Suprapubic skin (tissue), 4 donors: Measurements from ENCODE around the gene RSBN1L. TPM values are rescaled to one million over a fixed set of nuclear protein-coding genes. Genes with fewer than 3 reads are reported as not detected.
"Not testable (repeated sequence)": the region's sequence is repeated elsewhere in the genome, so short reads cannot be mapped to it uniquely, and the experiment has no call there.

Source experiments
- DNase-seq, 2 donors: peaks; one replicate each; pipeline ENCODE4 v3.0.0-alpha.2; 2019; ENCODE audit warnings: low spot score in 2 of 2
- H3K27ac ChIP-seq: fragments of 200-600 bp; sonication (generic); one replicate; pipeline ENCODE4 v1.5.1; 2019
- H3K27me3 ChIP-seq: fragments of 200-600 bp; sonication (generic); one replicate; pipeline ENCODE4 v1.5.1; 2019
- H3K36me3 ChIP-seq: fragments of 200-600 bp; sonication (generic); one replicate; pipeline ENCODE4 v1.5.1; 2019
- H3K4me1 ChIP-seq: fragments of 200-600 bp; sonication (generic); one replicate; pipeline ENCODE4 v1.5.1; 2019
- H3K4me3 ChIP-seq: fragments of 200-600 bp; sonication (generic); one replicate; pipeline ENCODE4 v1.5.1; 2019; ENCODE audit warnings: mild to moderate bottlenecking
- H3K9me3 ChIP-seq: fragments of 200-600 bp; sonication (generic); one replicate; pipeline ENCODE4 v1.5.1; 2019
- CTCF ChIP-seq, 2 donors: fragments of 200-600 bp in 1 of 2; fragments of 450-650 bp in 1 of 2; sonication (generic) in 1 of 2; IDR thresholded peaks; one replicate each; pipeline ENCODE4 v1.5.1; 2016 to 2019; ENCODE audit warnings: antibody characterized with exemption in 2 of 2, mild to moderate bottlenecking in 1 of 2, moderate library complexity in 1 of 2
- EP300 ChIP-seq: sonication (generic); formaldehyde crosslinking; IDR thresholded peaks from one replicate; pipeline ENCODE4 v1.6.1; 2017; ENCODE audit warnings: antibody characterized with exemption
- POLR2A ChIP-seq, 2 donors: fragments of 450-650 bp; IDR thresholded peaks; one replicate each; pipeline ENCODE4 v1.6.1; 2017; ENCODE audit warnings: antibody characterized with exemption in 2 of 2, mild to moderate bottlenecking in 2 of 2, moderate library complexity in 2 of 2
- POLR2AphosphoS5 ChIP-seq, 3 donors: sonication (generic); formaldehyde crosslinking; IDR thresholded peaks; one replicate each; pipeline ENCODE4 v1.6.1; 2017; ENCODE audit warnings: antibody characterized with exemption in 3 of 3
- WGBS: methylation state at CpG from one replicate; pipeline ENCODE4 v1.1.5; 2018; 5-methylcytosine and 5-hydroxymethylcytosine counted together
- total RNA-seq, 4 donors: library from RNA; depleted of rRNA; stranded (reverse); fragments of >200 nt; gene quantifications; one replicate each; pipeline ENCODE4 v1.1.0, GENCODE V29; 2016

The RSBN1L gene
- total RNA-seq, 4 donors from 2014 or later, result 17.1 to 19.7 (median 18.3) TPM

GRCh38 chr7:77699056-77699455, 2.8 kb downstream of the RSBN1L start:
- Histone ChIP-seq H3K27me3 (no peaks in the 10 kb centered on the region), H3K27ac (no peak overlapping the region), H3K36me3 (no peaks in the 10 kb centered on the region), H3K9me3 (no peaks in the 10 kb centered on the region), H3K4me1 (peaks cover 49% of the 10 kb centered on the region), H3K4me3 (no peak overlapping the region)
- 35% methylated on average over 2 of the region's 2 CpGs for WGBS
- no peak for DNase-seq
- TF ChIP-seq POLR2AphosphoS5 (IDR thresholded peaks at IDR 0.05) (no peak), EP300 (no peak), CTCF (IDR thresholded peaks at IDR 0.05) (no peak), POLR2A (IDR thresholded peaks at IDR 0.05) (no peak)

GRCh38 chr7:77702513-77702912, 6.3 kb downstream of the RSBN1L start:
- Histone ChIP-seq H3K4me3 (no peak overlapping the region), H3K27ac (no peak overlapping the region), H3K9me3 (no peaks in the 10 kb centered on the region), H3K36me3 (peaks cover 5% of the 10 kb centered on the region), H3K27me3 (no peaks in the 10 kb centered on the region), H3K4me1 (peaks cover 32% of the 10 kb centered on the region)
- no peak for DNase-seq
- TF ChIP-seq POLR2AphosphoS5 (IDR thresholded peaks at IDR 0.05), result no peak
- TF ChIP-seq CTCF (IDR thresholded peaks at IDR 0.05), result no peak
- TF ChIP-seq POLR2A (IDR thresholded peaks at IDR 0.05), result no peak
- no peak for TF ChIP-seq EP300
- WGBS, result 82% methylated on average over 2 of the region's 2 CpGs

GRCh38 chr7:77702968-77703472, 6.8 kb downstream of the RSBN1L start:
- Histone ChIP-seq H3K4me3 (no peak overlapping the region), H3K27me3 (no peaks in the 10 kb centered on the region), H3K4me1 (peaks cover 27% of the 10 kb centered on the region), H3K36me3 (peaks cover 5% of the 10 kb centered on the region), H3K9me3 (no peaks in the 10 kb centered on the region), H3K27ac (no peak overlapping the region)
- TF ChIP-seq EP300 (no peak), CTCF (IDR thresholded peaks at IDR 0.05) (no peak), POLR2A (IDR thresholded peaks at IDR 0.05) (no peak), POLR2AphosphoS5 (IDR thresholded peaks at IDR 0.05) (no peak)
- no peak for DNase-seq
- WGBS, result 88% methylated on average over 3 of the region's 3 CpGs

GRCh38 chr7:77703669-77704068, 7.4 kb downstream of the RSBN1L start:
- H3K27me3 ChIP-seq, H3K9me3 ChIP-seq, H3K4me3 ChIP-seq, H3K27ac ChIP-seq, H3K36me3 ChIP-seq, DNase-seq: not testable (repeated sequence)
- 92% methylated on average over 9 of the region's 9 CpGs for WGBS
- peaks cover 21% of the 10 kb centered on the region for H3K4me1 ChIP-seq

GRCh38 chr7:77707504-77707992, 11.3 kb downstream of the RSBN1L start:
- Histone ChIP-seq H3K27ac (no peak overlapping the region), H3K9me3 (no peaks in the 10 kb centered on the region), H3K4me1 (peaks cover 5% of the 10 kb centered on the region), H3K27me3 (no peaks in the 10 kb centered on the region), H3K4me3 (no peak overlapping the region), H3K36me3 (peaks cover 5% of the 10 kb centered on the region)
- no peak for DNase-seq
- TF ChIP-seq CTCF (IDR thresholded peaks at IDR 0.05) (no peak), POLR2AphosphoS5 (IDR thresholded peaks at IDR 0.05) (no peak), POLR2A (IDR thresholded peaks at IDR 0.05) (no peak), EP300 (no peak)
- 87% methylated on average over 1 of the region's 1 CpG for WGBS

GRCh38 chr7:77710067-77710466, 13.8 kb downstream of the RSBN1L start:
- WGBS, result 98% methylated on average over 3 of the region's 3 CpGs
- H3K9me3 ChIP-seq, result no peaks in the 10 kb centered on the region

More at GRCh38 chr7:77710067-77710466, 13.8 kb downstream of the RSBN1L start:
- H3K27ac ChIP-seq, result no peak overlapping the region
- TF ChIP-seq POLR2AphosphoS5 (IDR thresholded peaks at IDR 0.05) (no peak), EP300 (no peak), POLR2A (IDR thresholded peaks at IDR 0.05) (no peak), CTCF (IDR thresholded peaks at IDR 0.05) (no peak)
- peaks cover 5% of the 10 kb centered on the region for H3K36me3 ChIP-seq
- H3K4me1 ChIP-seq, result no peaks in the 10 kb centered on the region
- no peak overlapping the region for H3K4me3 ChIP-seq
- no peaks in the 10 kb centered on the region for H3K27me3 ChIP-seq
- DNase-seq, result no peak
